Measurements from ENCODE around the gene TSC22D1.
"Not testable (repeated sequence)": the region's sequence is repeated elsewhere in the genome, so short reads cannot be mapped to it uniquely, and the experiment has no call there.

The TSC22D1 gene

GRCh38 chr13:44609137-44609536, 33.0 kb upstream of the TSC22D1 start:
- H3K4me3 ChIP-seq (ENCODE audit: low read depth, low read length) = no peak overlapping the region
- DNase-seq (ENCODE audit: low read depth) = no peak
- no peak for TF ChIP-seq CTCF (IDR thresholded peaks at IDR 0.05; ENCODE audit: insufficient read depth, low read depth, low read length, missing control alignments)

- DNase-seq (ENCODE audit: low read depth) = no peak
- H3K4me3 ChIP-seq (ENCODE audit: low read depth, low read length) = no peak overlapping the region
- no peak for TF ChIP-seq CTCF (IDR thresholded peaks at IDR 0.05; ENCODE audit: insufficient read depth, low read depth, low read length, missing control alignments)
These were observed 29.6 kb upstream of the TSC22D1 start for GRCh38 chr13:44605721-44606120.

GRCh38 chr13:44605275-44605674, 29.1 kb upstream of the TSC22D1 start:
- no peak overlapping the region for H3K4me3 ChIP-seq (ENCODE audit: low read depth, low read length)
- no peak for DNase-seq (ENCODE audit: low read depth)
- TF ChIP-seq CTCF (IDR thresholded peaks at IDR 0.05; ENCODE audit: insufficient read depth, low read depth, low read length, missing control alignments) = no peak

- DNase-seq (ENCODE audit: low read depth) = no peak
- no peak for TF ChIP-seq CTCF (IDR thresholded peaks at IDR 0.05; ENCODE audit: insufficient read depth, low read depth, low read length, missing control alignments)
- H3K4me3 ChIP-seq (ENCODE audit: low read depth, low read length) = no peak overlapping the region
These were observed 25.5 kb upstream of the TSC22D1 start for GRCh38 chr13:44601586-44601985.

- H3K4me3 ChIP-seq (ENCODE audit: low read depth, low read length); DNase-seq (ENCODE audit: low read depth): not testable (repeated sequence)
These were observed 17.9 kb upstream of the TSC22D1 start for GRCh38 chr13:44593861-44594592.

GRCh38 chr13:44592216-44592847, 16.2 kb upstream of the TSC22D1 start:
- no peak for TF ChIP-seq CTCF (IDR thresholded peaks at IDR 0.05; ENCODE audit: insufficient read depth, low read depth, low read length, missing control alignments)
- DNase-seq (ENCODE audit: low read depth) = no peak
- H3K4me3 ChIP-seq (ENCODE audit: low read depth, low read length) = no peak overlapping the region

- H3K4me3 ChIP-seq (ENCODE audit: low read depth, low read length) = no peak overlapping the region
- TF ChIP-seq CTCF (IDR thresholded peaks at IDR 0.05; ENCODE audit: insufficient read depth, low read depth, low read length, missing control alignments) = no peak
- DNase-seq (ENCODE audit: low read depth) = no peak
These were observed 15.2 kb upstream of the TSC22D1 start for GRCh38 chr13:44591316-44591715.

Data from GM12865 (cell line).